ENCODE data around the gene ZNF689.

ZNF689 gene

DNA sequence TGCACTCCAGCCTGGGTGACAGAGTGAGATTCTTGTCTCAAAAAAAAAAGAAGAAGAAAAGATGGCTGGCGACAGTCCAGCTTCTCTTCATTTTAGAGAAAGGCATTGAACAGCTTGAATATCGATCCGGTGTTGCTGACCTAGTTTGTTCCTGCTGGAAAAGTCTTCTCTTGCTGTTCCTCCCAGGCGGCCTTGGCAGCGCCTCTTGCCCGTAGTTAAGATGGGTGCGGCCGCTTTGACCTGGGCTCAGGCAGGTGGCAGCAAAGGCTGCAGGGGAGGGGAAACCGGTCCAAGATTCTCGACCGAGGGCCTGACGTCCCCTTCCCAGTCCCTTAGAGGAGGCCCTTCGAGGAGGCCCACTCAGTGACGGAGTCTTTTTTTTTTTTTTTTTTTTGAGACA is 48.2 kb downstream of the ZNF689 start:
- DNase-seq (ENCODE audit: low spot score) = no peak

DNA sequence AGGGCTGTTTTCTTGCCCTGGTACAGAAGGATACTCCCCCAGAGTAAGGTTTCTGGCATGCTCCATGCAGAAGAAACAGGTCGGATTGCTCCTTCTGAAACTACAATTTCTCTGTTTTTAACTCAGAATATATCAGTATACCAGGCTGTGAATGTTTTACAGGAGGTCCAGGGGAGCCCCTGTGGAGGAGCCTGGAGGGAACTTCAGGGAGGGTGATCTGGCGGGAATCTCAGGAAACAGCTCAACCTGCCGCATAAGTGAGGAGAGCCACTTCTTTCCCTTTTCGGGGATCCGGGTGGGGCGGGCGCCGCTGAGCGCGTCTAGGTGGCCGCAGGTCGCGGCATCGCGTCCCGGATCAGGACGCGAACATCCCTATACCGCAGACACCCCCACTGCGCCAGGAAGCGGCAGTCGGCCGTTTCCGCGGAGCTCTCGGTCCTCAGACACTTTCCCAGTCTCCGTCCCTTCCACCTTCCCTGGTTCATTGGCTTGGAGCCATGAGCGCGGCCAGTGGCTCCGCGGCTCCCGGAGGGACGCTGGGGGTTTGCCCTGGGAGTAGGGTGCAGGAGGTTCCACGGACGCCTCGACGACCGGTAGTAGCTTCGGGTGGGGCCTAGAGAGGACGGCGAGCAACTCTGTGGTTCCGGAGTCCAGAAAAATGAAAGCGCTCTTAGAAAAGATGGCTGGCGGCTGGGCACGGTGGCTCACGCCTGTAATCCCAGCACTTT is 48.9 kb downstream of the ZNF689 start:
- DNase-seq (ENCODE audit: low spot score) = no peak

DNA sequence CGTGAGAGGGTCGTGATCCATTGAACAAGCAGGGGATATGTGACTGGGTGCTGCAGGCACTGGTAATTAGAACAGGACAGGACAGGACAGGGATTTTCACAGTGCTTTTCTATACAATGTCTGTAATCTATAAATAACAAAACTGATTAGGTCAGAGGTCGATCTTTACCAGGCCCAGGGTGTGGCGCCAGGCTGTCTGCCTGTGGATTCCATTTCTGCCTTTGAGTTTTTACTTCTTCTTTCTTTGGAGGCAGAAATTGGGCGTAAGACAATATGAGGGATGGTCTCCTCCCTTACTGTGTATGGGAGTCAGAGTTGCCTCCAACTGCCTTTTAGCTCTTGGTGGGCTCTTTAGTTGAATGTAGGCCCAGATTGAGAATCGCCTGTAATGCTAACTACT is 50.5 kb downstream of the ZNF689 start:
- DNase-seq (ENCODE audit: low spot score) = no peak

DNA sequence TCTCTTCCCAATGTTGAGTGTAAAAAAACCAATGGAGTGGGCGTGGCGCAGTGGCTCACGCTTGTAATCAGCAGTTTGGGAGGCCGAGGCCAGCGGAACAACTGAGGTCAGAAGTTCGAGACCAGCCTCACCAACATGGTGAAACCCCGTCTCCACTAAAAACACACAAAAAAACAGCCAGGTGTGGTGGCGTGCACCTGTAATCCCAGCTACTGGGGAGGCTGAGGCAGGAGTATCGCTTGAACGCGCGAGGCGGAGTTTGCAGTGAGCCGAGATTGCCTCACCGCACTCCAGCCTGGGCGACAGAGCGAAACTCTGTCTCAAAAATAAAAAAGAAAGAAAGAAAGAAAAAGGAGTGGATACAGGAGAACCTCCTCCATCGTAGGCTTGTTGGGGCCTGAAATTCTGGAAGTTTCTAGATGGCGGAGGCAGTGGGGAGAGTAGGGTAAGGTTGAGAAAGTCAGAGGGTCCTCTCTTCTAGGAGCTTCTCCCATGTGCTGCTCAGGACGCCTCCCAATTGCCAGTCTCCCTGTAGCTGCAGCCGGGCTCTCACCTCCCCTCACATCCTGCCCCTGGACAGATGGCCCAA is 51.3 kb downstream of the ZNF689 start:
- DNase-seq (ENCODE audit: low spot score) = no peak

DNA sequence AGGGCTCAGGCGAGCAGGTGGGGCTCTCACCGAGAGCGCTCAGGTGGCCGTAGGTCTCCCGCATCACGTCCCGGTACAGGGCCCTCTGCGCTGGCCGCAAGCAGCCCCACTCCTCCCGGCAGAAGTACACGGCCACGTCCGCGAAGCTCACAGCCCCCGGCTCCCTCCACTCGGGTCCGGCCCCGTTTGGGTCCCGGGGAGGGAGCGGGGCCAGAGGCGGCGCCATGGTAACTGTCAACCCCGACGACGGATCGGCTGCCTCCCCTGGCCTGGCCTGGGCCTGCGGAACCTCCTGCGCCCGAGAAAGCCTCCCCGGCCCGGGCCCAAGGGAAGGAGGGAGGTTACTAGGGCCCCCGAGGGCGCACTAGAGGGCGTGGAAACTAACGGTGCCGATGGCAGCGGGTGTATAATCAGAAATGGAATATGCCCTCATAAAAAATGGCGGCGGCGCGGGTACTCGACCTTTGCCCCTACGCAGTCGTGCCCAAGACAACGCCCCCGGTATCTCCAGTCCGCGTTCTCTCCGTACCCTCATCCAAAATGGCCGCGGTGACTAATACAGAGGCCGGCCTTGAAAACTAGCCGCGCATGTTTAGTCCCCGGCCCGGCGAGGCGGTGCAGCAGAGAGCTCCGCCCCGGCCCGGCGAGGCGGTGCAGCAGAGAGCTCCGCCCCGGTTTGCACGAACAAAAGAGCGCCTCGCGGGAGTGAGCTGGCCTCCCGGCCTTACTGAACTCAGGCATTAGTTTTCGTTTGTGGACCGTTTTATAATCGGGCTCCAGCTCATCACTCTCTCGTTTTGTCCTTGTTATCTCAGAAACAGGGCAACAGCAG is 52.0 kb downstream of the ZNF689 start, which contains the start of gene ZNF764:
TSS of gene ZNF764 (minus strand) at position 418 of the 832 bp plus-strand sequence. CDS start at position 226, 192 bp downstream.
- peak; percentile 99 for DNase-seq (ENCODE audit: low spot score)

DNA sequence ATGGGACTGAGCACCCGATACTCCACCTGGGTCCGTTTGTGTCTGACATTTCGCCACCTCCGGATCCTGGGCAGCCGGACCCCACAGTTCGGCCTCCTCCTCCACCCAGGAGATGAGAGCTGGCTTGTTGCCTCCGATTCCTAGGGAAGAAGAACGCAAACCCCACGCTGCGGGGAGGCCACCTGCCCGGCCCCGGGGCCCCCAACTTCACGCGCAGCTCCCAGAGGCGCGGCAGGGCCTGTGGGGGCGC is 52.6 kb downstream of the ZNF689 start:
- DNase-seq (ENCODE audit: low spot score) = no peak

DNA sequence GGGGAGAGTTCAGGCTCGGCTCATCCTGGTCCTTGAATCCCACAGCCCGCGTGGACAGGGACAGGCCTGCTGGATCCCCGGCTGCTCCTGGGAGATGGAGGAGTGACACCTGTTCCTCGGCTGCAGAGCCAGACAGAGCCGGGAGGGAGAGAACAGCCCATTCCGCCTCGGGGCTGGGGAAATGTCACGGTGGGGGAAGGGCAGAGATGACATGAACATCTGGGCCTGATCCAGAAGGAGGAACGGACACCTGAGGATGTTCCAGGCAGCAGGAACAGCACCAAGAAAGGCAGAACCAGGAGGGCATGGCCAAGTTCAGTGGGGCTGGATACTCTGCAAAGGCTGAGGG is 54.1 kb downstream of the ZNF689 start:
- no peak for DNase-seq (ENCODE audit: low spot score)

DNA sequence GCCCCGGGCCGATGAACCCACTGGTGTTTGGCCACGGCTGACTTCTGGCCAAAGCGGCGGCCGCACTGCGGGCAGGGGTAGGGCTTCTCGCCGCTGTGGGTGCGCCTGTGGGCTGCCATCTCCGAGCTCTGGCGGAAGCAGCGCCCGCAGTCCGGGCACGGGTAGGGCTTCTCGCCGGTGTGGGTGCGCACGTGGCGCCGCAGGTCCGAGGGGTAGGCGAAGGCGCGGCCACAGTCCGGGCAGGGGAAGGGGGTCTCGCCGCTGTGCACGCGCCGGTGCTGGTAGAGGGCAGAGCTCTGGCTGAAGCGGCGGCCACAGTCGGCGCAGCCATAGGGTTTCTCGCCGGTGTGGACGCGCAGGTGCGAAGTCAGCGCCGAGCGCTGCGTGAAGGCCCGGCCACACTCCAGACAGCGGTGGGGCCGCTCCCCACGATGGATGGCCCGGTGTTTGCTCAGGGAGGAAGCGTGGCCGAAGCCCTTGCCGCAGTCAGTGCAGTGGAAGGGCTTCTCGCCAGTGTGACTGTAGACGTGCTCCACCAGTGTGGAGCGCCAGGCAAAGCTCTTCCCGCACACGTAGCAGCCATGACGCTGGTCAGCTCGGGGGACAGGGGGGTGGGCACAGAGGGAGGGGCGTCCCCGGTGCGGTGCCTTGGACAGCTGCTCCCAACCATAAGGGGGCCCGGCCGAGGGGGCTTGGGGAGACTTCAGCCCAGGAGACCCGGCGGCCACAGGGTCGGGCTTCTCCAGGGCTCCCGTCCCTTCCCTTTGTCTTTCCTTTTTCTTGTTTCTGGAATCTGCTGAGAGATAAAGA is 54.7 kb downstream of the ZNF689 start:
- no peak for DNase-seq (ENCODE audit: low spot score)

DNA sequence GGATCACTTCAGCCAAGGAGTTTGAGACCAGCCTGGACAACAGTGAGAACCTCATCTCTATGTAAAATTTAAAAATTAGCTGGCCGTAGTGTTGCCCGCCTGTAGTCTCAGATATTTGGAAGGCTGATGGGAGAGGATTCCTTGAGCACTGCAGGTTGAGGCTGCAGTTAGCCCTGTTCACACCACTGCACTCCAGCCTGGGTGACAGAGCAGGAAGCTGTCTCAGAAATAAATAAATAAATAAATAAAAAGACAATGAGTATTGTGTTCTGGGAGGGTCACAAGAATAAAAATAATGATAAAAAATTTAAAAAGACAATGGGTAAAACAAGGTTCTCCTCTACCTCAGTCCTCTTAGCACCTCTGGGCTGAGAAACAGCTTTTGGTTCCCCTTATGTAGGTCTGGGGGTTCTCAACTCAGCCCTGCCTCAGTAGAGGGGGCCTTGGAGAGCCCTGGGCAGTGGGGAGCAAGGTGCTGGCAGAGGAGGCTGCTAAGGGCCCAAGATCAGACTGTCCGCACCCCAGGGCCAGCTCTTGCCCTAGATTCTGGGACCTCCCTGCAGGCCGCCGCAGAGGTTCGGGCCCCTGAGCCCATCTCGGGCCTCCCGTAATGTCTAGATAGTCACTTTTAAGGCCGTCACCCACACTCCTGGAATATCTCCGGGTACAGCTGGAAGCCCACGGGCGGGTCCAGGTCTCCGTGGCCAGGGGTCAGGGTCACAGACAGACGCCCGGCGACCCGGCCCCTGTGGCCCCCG is 55.5 kb downstream of the ZNF689 start:
- DNase-seq (ENCODE audit: low spot score) = no peak

DNA sequence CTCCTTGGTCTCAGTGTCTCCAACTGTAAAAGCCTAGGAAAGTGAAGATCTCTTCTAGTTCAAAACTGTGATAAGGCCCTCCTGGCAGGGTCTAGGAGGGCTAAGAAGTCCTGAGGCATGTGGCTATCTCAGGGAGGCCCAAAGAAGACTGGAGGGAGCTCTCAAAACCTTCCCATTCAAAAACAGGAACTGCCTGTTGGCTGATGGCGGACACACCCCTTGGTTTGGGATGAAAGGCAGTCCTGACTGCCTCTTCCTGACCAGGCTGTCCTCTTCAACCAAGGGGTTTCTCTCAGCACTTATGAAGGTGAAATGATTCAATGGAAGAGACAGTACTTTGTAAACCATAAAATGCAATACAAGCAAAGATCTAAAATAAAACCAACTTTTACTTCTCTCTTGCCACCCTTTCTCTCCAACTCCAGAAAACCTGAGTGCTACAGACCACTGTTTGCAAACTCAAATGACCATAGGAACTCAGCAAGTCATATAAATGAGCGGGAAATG is 56.7 kb downstream of the ZNF689 start:
- no peak for DNase-seq (ENCODE audit: low spot score)

DNA sequence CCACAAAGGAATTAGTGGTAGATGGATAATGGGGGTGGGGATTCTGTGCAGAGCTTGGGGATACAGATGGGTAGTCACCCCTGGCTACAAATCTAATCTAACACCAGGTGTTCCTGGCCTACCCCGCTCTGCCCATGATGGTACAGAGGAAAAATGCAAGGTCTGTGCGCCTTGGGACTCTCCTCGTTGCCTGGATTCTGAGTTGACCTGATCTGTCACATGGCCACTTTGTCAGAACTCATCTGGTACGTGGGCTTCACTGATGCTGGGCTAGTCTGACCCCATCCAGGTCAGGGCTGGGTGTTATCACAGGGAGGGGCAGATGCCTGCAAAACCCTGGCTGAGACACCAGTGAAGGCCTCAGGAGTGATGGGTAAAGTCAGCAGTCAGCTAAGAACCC is 57.2 kb downstream of the ZNF689 start:
- DNase-seq (ENCODE audit: low spot score) = no peak
